WI38 (cell line): ENCODE data around the gene FXR2.
A peak's percentile ranks its signal among the peaks of the same experiment; 100 is the strongest.

Experiments
- H3K4me3 ChIP-seq: 2 replicates; pipeline ENCODE4 v1.5.1; 2011; ENCODE audit warnings: low read depth, mild to moderate bottlenecking, control low read depth, low read length
- CTCF ChIP-seq: IDR thresholded peaks from 2 replicates; pipeline ENCODE4 v1.5.1; 2012; ENCODE audit warnings: low read depth, mild to moderate bottlenecking, control low read depth, low read length

The FXR2 gene

GRCh38 chr17:7634384-7634783 lies 19.7 kb upstream of the FXR2 start:
- no peak overlapping the region for H3K4me3 ChIP-seq
- TF ChIP-seq CTCF, result peak; percentile 58

GRCh38 chr17:7633093-7633492 lies 18.4 kb upstream of the FXR2 start:
- no peak for TF ChIP-seq CTCF
- H3K4me3 ChIP-seq, result no peak overlapping the region

GRCh38 chr17:7632492-7632894 lies 17.8 kb upstream of the FXR2 start:
- H3K4me3 ChIP-seq, result no peak overlapping the region
- peak; percentile 59; the same call in 1 of the 2 replicates for TF ChIP-seq CTCF

GRCh38 chr17:7631398-7632380 lies 17.0 kb upstream of the FXR2 start:
- no peak for TF ChIP-seq CTCF
- no peak overlapping the region for H3K4me3 ChIP-seq

- H3K4me3 ChIP-seq, result no peak within 1 kb of the TSS
- no peak for TF ChIP-seq CTCF
Measured at GRCh38 chr17:7629939-7630571, 15.4 kb upstream of the FXR2 start, which contains the start of gene SHBG. SHBG (plus strand) TSS chr17:7630135; CDS start chr17:7630173, 38 bp downstream.

GRCh38 chr17:7627250-7628121 lies 12.8 kb upstream of the FXR2 start, which contains the start of gene SAT2:
SAT2 (minus strand) TSS chr17:7627821; CDS start chr17:7627635, 186 bp downstream.
- TF ChIP-seq CTCF, result no peak
- peak within 1 kb of the TSS; percentile 86 for H3K4me3 ChIP-seq
